SU-DHL-6 (cell line): ENCODE measurements around the gene TM2D3.

Experiments
- H2AFZ ChIP-seq: fragments of 200-600 bp; sonication (generic); 2 replicates; pipeline ENCODE4 v1.6.1; 2014; ENCODE audit warnings: low read depth, mild to moderate bottlenecking, moderate library complexity, mixed read lengths, antibody characterized with exemption, low read length; ENCODE audit not compliant: severe bottlenecking
- H3F3A ChIP-seq: fragments of 200-600 bp; shearing (Covaris generic); 2 replicates; pipeline ENCODE4 v1.6.0; 2016; ENCODE audit warnings: antibody characterized with exemption, mild to moderate bottlenecking; ENCODE audit not compliant: insufficient read depth
- H3K27ac ChIP-seq: fragments of 200-600 bp; sonication (generic); 2 replicates; pipeline ENCODE4 v1.5.1; 2016; ENCODE audit warnings: low read depth, mild to moderate bottlenecking, low read length, moderate library complexity, mixed read lengths
- H3K27me3 ChIP-seq: fragments of 200-600 bp; sonication (generic), shearing (Covaris generic); 2 replicates; pipeline ENCODE4 v1.6.0; 2014; ENCODE audit warnings: mild to moderate bottlenecking, low read length
- H3K36me3 ChIP-seq: fragments of 200-600 bp; sonication (generic); 2 replicates; pipeline ENCODE4 v1.6.1; 2014; ENCODE audit warnings: mild to moderate bottlenecking, low read length, mixed read lengths
- H3K4me2 ChIP-seq: fragments of 300-600, 200-600 bp; shearing (Covaris generic), sonication (generic); 2 replicates; pipeline ENCODE4 v1.6.0; 2014; ENCODE audit warnings: low read length, low read depth, mild to moderate bottlenecking; ENCODE audit not compliant: poor library complexity, severe bottlenecking
- H3K4me3 ChIP-seq: fragments of 200-600 bp; sonication (generic); 2 replicates; pipeline ENCODE4 v1.5.1; 2014; ENCODE audit warnings: antibody characterized with exemption, low read length, mild to moderate bottlenecking, mixed read lengths; ENCODE audit not compliant: insufficient read depth, poor library complexity, severe bottlenecking
- H3K79me2 ChIP-seq: fragments of 200-600 bp; sonication (generic); 2 replicates; pipeline ENCODE4 v1.6.1; 2014; ENCODE audit warnings: mild to moderate bottlenecking, low read length, moderate library complexity; ENCODE audit not compliant: insufficient read depth
- H3K9ac ChIP-seq: fragments of 200-600 bp; sonication (generic); 2 replicates; pipeline ENCODE4 v1.7.0; 2014; ENCODE audit warnings: mild to moderate bottlenecking, low read length
- H3K9me2 ChIP-seq: fragments of 200-600 bp; sonication (generic); replicated peaks from 2 replicates; pipeline ENCODE4 v1.6.1; 2014; ENCODE audit warnings: low read length; ENCODE audit not compliant: insufficient read depth
- H3K9me3 ChIP-seq: fragments of 200-600 bp; sonication (generic); 2 replicates; pipeline ENCODE4 v1.6.1; 2014; ENCODE audit warnings: low read length, mixed read lengths; ENCODE audit not compliant: insufficient read depth
- H4K20me1 ChIP-seq: fragments of 200-600 bp; sonication (generic); 2 replicates; pipeline ENCODE4 v1.6.1; 2014; ENCODE audit warnings: low read depth, mild to moderate bottlenecking, antibody characterized with exemption, low read length, moderate library complexity, mixed read lengths
- CTCF ChIP-seq: fragments of 200-600 bp; sonication (generic); IDR thresholded peaks from one replicate; pipeline ENCODE4 v1.5.1; 2017; ENCODE audit warnings: antibody characterized with exemption, mild to moderate bottlenecking, low read length, moderate library complexity; ENCODE audit not compliant: insufficient read depth, poor library complexity, severe bottlenecking
- EZH2phosphoT487 ChIP-seq: fragments of 200-600 bp; sonication (generic), shearing (Covaris generic); conservative IDR thresholded peaks from 2 replicates; pipeline ENCODE4 v1.6.1; 2018; ENCODE audit warnings: mild to moderate bottlenecking, antibody characterized with exemption, low read length, moderate library complexity, mixed read lengths

Gene TM2D3

GRCh38 chr15:101642361-101642760 lies 9.8 kb downstream of the TM2D3 start:
- TF ChIP-seq CTCF (no peak), EZH2phosphoT487 (no peak)
- Histone ChIP-seq H3K9ac (no peak overlapping the region), H3K27me3 (no peaks in the 10 kb centered on the region), H3K79me2 (peaks cover 4% of the 10 kb centered on the region; the same call in 1 of the 2 replicates), H3F3A (peaks cover 13% of the 10 kb centered on the region; the same call in 1 of the 2 replicates), H3K36me3 (peaks cover 29% of the 10 kb centered on the region; the same call in 1 of the 2 replicates), H2AFZ (no peak overlapping the region), H3K9me2 (no peaks in the 10 kb centered on the region), H3K4me3 (no peak overlapping the region), H4K20me1 (peaks cover 4% of the 10 kb centered on the region; the same call in 1 of the 2 replicates), H3K27ac (no peak overlapping the region), H3K9me3 (no peaks in the 10 kb centered on the region), H3K4me2 (no peak overlapping the region)

GRCh38 chr15:101641894-101642293 lies 10.3 kb downstream of the TM2D3 start:
- no peaks in the 10 kb centered on the region for H3K27me3 ChIP-seq
- H3K9ac ChIP-seq, result no peak overlapping the region
- H3K27ac ChIP-seq, result peak overlapping the region; percentile 18
- H3K36me3 ChIP-seq, result peaks cover 24% of the 10 kb centered on the region; the same call in 1 of the 2 replicates
- H3K9me3 ChIP-seq, result no peaks in the 10 kb centered on the region
- H3K4me2 ChIP-seq, result no peak overlapping the region
- H4K20me1 ChIP-seq, result peaks cover 4% of the 10 kb centered on the region; the same call in 1 of the 2 replicates
- H3K4me3 ChIP-seq, result no peak overlapping the region
- no peaks in the 10 kb centered on the region for H3K9me2 ChIP-seq
- H3K79me2 ChIP-seq, result peaks cover 4% of the 10 kb centered on the region; the same call in 1 of the 2 replicates
- TF ChIP-seq CTCF (no peak), EZH2phosphoT487 (no peak)
- H3F3A ChIP-seq, result peaks cover 13% of the 10 kb centered on the region; the same call in 1 of the 2 replicates
- no peak overlapping the region for H2AFZ ChIP-seq

- peaks cover 4% of the 10 kb centered on the region; the same call in 1 of the 2 replicates for H4K20me1 ChIP-seq
- peaks cover 18% of the 10 kb centered on the region; the same call in 1 of the 2 replicates for H3K36me3 ChIP-seq
- no peaks in the 10 kb centered on the region; the same call in 1 of the 2 replicates for H3K79me2 ChIP-seq
- H3K27ac ChIP-seq, result peak overlapping the region; percentile 18; the same call in 1 of the 2 replicates
- peaks cover 13% of the 10 kb centered on the region; the same call in 1 of the 2 replicates for H3F3A ChIP-seq
- no peak overlapping the region for H2AFZ ChIP-seq
- no peaks in the 10 kb centered on the region for H3K27me3 ChIP-seq
- no peak overlapping the region for H3K4me2 ChIP-seq
- H3K9me3 ChIP-seq, result no peaks in the 10 kb centered on the region
- H3K4me3 ChIP-seq, result no peak overlapping the region
- H3K9me2 ChIP-seq, result no peaks in the 10 kb centered on the region
- no peak for TF ChIP-seq EZH2phosphoT487
- peak; percentile 96 for TF ChIP-seq CTCF
- H3K9ac ChIP-seq, result no peak overlapping the region
Measured at GRCh38 chr15:101641129-101641764, 10.9 kb downstream of the TM2D3 start.
